Suprapubic skin (tissue), 4 donors: ENCODE data around the gene RPAP2. TPM values are rescaled to one million over a fixed set of nuclear protein-coding genes. Genes with fewer than 3 reads are reported as not detected.

ENCODE experiments used
- DNase-seq, 2 donors: peaks; one replicate each; pipeline ENCODE4 v3.0.0-alpha.2; 2019; ENCODE audit warnings: low spot score in 2 of 2
- H3K27ac ChIP-seq: fragments of 200-600 bp; sonication (generic); one replicate; pipeline ENCODE4 v1.5.1; 2019
- H3K27me3 ChIP-seq: fragments of 200-600 bp; sonication (generic); one replicate; pipeline ENCODE4 v1.5.1; 2019
- H3K36me3 ChIP-seq: fragments of 200-600 bp; sonication (generic); one replicate; pipeline ENCODE4 v1.5.1; 2019
- H3K4me1 ChIP-seq: fragments of 200-600 bp; sonication (generic); one replicate; pipeline ENCODE4 v1.5.1; 2019
- H3K4me3 ChIP-seq: fragments of 200-600 bp; sonication (generic); one replicate; pipeline ENCODE4 v1.5.1; 2019; ENCODE audit warnings: mild to moderate bottlenecking
- H3K9me3 ChIP-seq: fragments of 200-600 bp; sonication (generic); one replicate; pipeline ENCODE4 v1.5.1; 2019
- EP300 ChIP-seq: sonication (generic); formaldehyde crosslinking; IDR thresholded peaks from one replicate; pipeline ENCODE4 v1.6.1; 2017; ENCODE audit warnings: antibody characterized with exemption
- POLR2A ChIP-seq, 2 donors: fragments of 450-650 bp; IDR thresholded peaks; one replicate each; pipeline ENCODE4 v1.6.1; 2017; ENCODE audit warnings: antibody characterized with exemption in 2 of 2, mild to moderate bottlenecking in 2 of 2, moderate library complexity in 2 of 2
- POLR2AphosphoS5 ChIP-seq, 3 donors: sonication (generic); formaldehyde crosslinking; IDR thresholded peaks; one replicate each; pipeline ENCODE4 v1.6.1; 2017; ENCODE audit warnings: antibody characterized with exemption in 3 of 3
- WGBS: methylation state at CpG from one replicate; pipeline ENCODE4 v1.1.5; 2018; 5-methylcytosine and 5-hydroxymethylcytosine counted together
- total RNA-seq, 4 donors: library from RNA; depleted of rRNA; stranded (reverse); fragments of >200 nt; gene quantifications; one replicate each; pipeline ENCODE4 v1.1.0, GENCODE V29; 2016
- TF ChIP-seq, protein P1 (sequence below), 2 donors: fragments of 200-600 bp in 1 of 2; fragments of 450-650 bp in 1 of 2; sonication (generic) in 1 of 2; IDR thresholded peaks; one replicate each; pipeline ENCODE4 v1.5.1; 2016 to 2019; ENCODE audit warnings: antibody characterized with exemption in 2 of 2, mild to moderate bottlenecking in 1 of 2, moderate library complexity in 1 of 2

RPAP2 gene
- total RNA-seq, 4 donors from 2014 or later = 6.8 to 10.5 (median 9.0) TPM

DNA sequence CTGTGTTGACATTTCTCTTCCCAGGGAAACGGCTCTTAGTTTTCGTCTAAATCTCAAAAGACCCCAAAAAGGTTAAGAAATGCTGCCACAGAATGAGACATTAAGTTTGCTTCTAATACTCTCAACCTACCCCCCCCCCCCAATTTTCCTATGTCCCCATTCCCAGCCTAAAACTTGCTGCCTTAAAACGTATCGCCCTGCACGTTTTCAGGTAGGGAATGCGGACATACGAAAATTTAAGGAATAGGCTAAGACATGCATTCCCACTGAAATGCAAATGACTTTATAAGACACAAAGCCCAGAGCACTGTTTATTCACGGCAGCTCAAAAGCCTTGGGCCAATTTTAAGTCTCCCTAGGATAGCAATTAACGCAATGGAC lies 142.4 kb downstream of the RPAP2 start:
- TF ChIP-seq POLR2A (IDR thresholded peaks at IDR 0.05) (no peak), EP300 (no peak)
- H3K27ac ChIP-seq = no peak overlapping the region
- DNase-seq = no peak
- H3K4me3 ChIP-seq = no peak overlapping the region
- no peaks in the 10 kb centered on the region for H3K4me1 ChIP-seq
- 87% methylated on average over 9 of the region's 9 CpGs for WGBS
- H3K36me3 ChIP-seq = no peaks in the 10 kb centered on the region
- no peaks in the 10 kb centered on the region for H3K27me3 ChIP-seq
- H3K9me3 ChIP-seq = no peaks in the 10 kb centered on the region

DNA sequence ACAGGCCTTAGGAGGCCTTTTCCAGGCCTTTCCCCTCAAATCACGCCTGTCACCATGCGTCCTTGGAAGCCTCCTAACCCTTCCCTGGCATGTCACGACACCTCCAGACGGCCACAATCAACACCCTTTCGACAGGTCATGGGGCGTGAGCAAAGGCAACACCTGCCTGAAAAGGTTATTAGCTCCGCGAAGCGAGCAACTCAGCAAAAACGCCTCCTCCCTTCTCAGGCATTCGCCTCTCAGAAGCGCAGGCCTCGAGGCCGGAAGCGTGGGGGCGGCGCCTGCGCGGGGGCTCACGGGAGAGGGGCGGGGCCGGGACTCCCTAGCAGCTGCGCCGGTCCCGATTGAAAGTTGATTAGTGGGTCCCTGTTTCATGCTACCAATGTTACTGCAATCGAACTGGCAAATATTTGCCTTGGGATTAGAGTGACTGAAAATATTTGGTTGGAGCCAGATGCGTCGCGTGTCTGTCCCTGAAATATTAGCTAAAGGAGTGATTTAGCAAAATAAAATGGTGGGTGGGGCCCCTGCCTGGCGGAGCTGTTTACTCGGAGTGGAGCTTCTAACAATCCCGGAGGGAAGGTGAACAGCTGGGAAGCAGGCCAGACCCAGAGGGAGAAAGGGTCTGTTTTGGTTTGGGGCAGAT lies 143.0 kb downstream of the RPAP2 start:
- TF ChIP-seq EP300 = no peak
- no peak for TF ChIP-seq POLR2AphosphoS5 (IDR thresholded peaks at IDR 0.05)
- TF ChIP-seq POLR2A (IDR thresholded peaks at IDR 0.05) = no peak
- TF ChIP-seq, protein P1, sequence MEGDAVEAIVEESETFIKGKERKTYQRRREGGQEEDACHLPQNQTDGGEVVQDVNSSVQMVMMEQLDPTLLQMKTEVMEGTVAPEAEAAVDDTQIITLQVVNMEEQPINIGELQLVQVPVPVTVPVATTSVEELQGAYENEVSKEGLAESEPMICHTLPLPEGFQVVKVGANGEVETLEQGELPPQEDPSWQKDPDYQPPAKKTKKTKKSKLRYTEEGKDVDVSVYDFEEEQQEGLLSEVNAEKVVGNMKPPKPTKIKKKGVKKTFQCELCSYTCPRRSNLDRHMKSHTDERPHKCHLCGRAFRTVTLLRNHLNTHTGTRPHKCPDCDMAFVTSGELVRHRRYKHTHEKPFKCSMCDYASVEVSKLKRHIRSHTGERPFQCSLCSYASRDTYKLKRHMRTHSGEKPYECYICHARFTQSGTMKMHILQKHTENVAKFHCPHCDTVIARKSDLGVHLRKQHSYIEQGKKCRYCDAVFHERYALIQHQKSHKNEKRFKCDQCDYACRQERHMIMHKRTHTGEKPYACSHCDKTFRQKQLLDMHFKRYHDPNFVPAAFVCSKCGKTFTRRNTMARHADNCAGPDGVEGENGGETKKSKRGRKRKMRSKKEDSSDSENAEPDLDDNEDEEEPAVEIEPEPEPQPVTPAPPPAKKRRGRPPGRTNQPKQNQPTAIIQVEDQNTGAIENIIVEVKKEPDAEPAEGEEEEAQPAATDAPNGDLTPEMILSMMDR (IDR thresholded peaks at IDR 0.05) = no peak
- Histone ChIP-seq H3K27me3 (no peaks in the 10 kb centered on the region), H3K36me3 (no peaks in the 10 kb centered on the region), H3K4me1 (no peaks in the 10 kb centered on the region), H3K9me3 (no peaks in the 10 kb centered on the region), H3K27ac (no peak overlapping the region), H3K4me3 (peak overlapping the region; percentile 10)
- 63% methylated on average over 32 of the region's 32 CpGs for WGBS
- DNase-seq = no peak

DNA sequence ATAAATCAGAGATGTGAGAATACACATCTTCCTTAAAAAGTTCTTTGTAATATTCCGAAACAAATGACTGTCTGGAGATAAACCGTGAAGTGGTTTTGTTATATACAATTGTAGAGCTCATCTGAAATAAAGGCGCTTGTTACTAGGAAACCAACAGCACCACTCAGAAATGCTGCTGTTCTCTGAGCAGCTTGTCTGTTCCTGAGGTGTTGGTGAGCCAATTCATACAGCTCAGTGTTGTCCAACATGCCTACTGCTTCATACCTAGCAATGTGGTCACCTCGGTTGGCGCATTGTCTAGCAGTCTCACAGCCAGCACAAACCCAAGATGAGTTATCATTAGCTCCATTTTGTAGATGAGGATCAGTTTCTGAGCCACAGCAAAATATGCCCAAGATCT lies 143.5 kb downstream of the RPAP2 start:
- no peak for DNase-seq
- WGBS = 79% methylated on average over 5 of the region's 5 CpGs
- Histone ChIP-seq H3K4me1 (no peaks in the 10 kb centered on the region), H3K27ac (no peak overlapping the region), H3K4me3 (no peak overlapping the region), H3K36me3 (no peaks in the 10 kb centered on the region), H3K9me3 (no peaks in the 10 kb centered on the region), H3K27me3 (no peaks in the 10 kb centered on the region)
- TF ChIP-seq POLR2A (IDR thresholded peaks at IDR 0.05) (no peak), EP300 (no peak), POLR2AphosphoS5 (IDR thresholded peaks at IDR 0.05) (no peak)
- TF ChIP-seq, protein P1 (IDR thresholded peaks at IDR 0.05) = no peak

DNA sequence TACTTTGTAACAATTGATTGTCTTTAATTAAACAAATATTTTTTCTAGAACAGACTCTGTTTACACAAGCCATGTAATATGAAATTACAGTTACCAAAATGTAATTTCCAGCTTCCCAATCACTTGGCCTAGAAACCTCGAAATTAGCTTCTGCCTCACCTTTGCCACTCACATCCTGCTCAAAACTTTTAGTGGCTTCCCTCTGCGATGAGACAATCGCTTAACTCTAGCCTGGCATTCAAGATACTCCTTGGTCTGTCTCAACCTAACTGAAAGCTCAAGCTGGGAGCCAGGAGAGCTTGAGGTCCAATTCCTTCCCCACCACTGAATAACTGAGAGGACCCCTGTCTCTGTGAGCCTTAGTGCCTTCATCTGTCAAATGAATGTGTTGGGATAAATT lies 145.0 kb downstream of the RPAP2 start:
- H3K4me3 ChIP-seq = no peak overlapping the region
- TF ChIP-seq, protein P1 (IDR thresholded peaks at IDR 0.05) = no peak
- no peak for TF ChIP-seq POLR2A (IDR thresholded peaks at IDR 0.05)
- TF ChIP-seq POLR2AphosphoS5 (IDR thresholded peaks at IDR 0.05) = no peak
- TF ChIP-seq EP300 = no peak
- 75% methylated on average over 3 of the region's 3 CpGs for WGBS

DNA sequence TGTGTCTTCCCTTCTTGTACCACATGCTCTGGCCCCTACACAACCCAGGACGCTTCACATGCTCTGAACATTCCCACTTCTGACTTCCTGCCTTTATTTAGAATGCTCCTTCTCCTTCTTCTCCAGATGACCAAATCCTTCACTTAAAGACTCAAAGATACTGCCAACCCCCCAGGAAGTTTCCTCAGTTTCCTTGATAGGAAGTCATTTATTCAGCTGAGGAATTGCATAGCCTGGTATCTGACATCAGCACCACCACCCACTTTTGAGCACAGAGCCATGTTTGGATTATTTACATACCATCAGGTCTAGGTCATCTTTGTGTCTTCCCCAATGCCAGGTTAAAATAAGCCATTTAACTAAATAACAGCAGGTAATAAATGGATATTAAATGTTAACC lies 145.5 kb downstream of the RPAP2 start:
- DNase-seq = no peak
- H3K36me3 ChIP-seq = no peaks in the 10 kb centered on the region
- H3K4me1 ChIP-seq = no peaks in the 10 kb centered on the region
- H3K9me3 ChIP-seq = no peaks in the 10 kb centered on the region
- TF ChIP-seq, protein P1 (IDR thresholded peaks at IDR 0.05) = no peak
- no peak for TF ChIP-seq EP300
- no peaks in the 10 kb centered on the region for H3K27me3 ChIP-seq
- 61% methylated on average over 1 of the region's 1 CpG for WGBS
- no peak overlapping the region for H3K27ac ChIP-seq
- no peak overlapping the region for H3K4me3 ChIP-seq

More for the DNA sequence above, 145.0 kb downstream of the RPAP2 start:
- H3K36me3 ChIP-seq = no peaks in the 10 kb centered on the region
- no peaks in the 10 kb centered on the region for H3K9me3 ChIP-seq
- H3K27ac ChIP-seq = no peak overlapping the region
- no peaks in the 10 kb centered on the region for H3K4me1 ChIP-seq
- no peaks in the 10 kb centered on the region for H3K27me3 ChIP-seq
- no peak for DNase-seq

DNA sequence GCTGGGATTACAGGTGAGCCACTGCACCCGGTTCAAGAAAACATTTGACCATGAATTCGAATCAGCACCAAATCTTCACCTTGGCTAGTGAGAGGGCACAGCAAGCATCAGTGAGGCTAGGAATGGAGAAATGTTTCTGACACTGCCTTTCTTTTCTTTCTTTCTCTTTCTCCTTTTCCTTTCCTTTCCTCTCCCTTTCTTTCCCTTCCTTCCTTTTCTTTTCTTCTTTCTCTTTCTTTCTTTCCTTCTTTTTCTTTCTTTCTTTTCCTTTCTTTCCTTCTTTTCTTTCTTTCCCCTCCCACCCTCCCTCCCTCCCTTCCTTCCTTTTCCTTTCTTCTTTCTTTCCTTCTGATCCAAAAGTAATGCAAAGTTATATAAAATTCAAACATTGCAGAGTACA lies 147.0 kb downstream of the RPAP2 start:
- H3K9me3 ChIP-seq = no peaks in the 10 kb centered on the region
- WGBS = 100% methylated on average over 2 of the region's 2 CpGs
- no peak overlapping the region for H3K4me3 ChIP-seq
- H3K36me3 ChIP-seq = no peaks in the 10 kb centered on the region
- H3K4me1 ChIP-seq = no peaks in the 10 kb centered on the region
- TF ChIP-seq POLR2AphosphoS5 (IDR thresholded peaks at IDR 0.05) = no peak
- no peak for TF ChIP-seq POLR2A (IDR thresholded peaks at IDR 0.05)
- TF ChIP-seq, protein P1 (IDR thresholded peaks at IDR 0.05) = no peak
- TF ChIP-seq EP300 = no peak
- H3K27ac ChIP-seq = no peak overlapping the region
- H3K27me3 ChIP-seq = no peaks in the 10 kb centered on the region
- DNase-seq = no peak
